Activated CD4-positive, alpha-beta T cell treated with anti-CD3 and anti-CD28 coated beads for 36 hours (primary cell): ENCODE measurements around the gene PHLPP1. TPM values are rescaled to one million over a fixed set of nuclear protein-coding genes. Genes with fewer than 3 reads are reported as not detected.
A peak's percentile ranks its signal among the peaks of the same experiment; 100 is the strongest.

Experiments
- ATAC-seq: fragments of 200-7000 bp; cut with Tn5 transposase; one replicate; pipeline ENCODE4 v1.10.0; 2021; ENCODE audit warnings: mild to moderate bottlenecking, moderate library complexity
- CTCF ChIA-PET: fragments of 350-600 bp; sonication (Branson Sonifier 250); formaldehyde crosslinking; loops from one replicate; lab custom pipeline; 2021; ENCODE audit warnings: antibody characterized with exemption; lab: Charles Lee
- POLR2A ChIA-PET: fragments of 350-600 bp; sonication (Branson Sonifier 250); formaldehyde crosslinking; loops from one replicate; lab custom pipeline; 2021; ENCODE audit warnings: antibody characterized with exemption, inconsistent platforms; lab: Charles Lee
- DNase-seq: peaks from one replicate; pipeline ENCODE4 v3.0.0-alpha.2; 2020
- H3K27ac Mint-ChIP-seq: one replicate; pipeline ENCODE4 v1.8.0; 2021; ENCODE audit warnings: mixed read lengths
- H3K27me3 Mint-ChIP-seq: one replicate; pipeline ENCODE4 v1.8.0; 2021; ENCODE audit warnings: mixed read lengths
- H3K36me3 Mint-ChIP-seq: one replicate; pipeline ENCODE4 v1.8.0; 2021; ENCODE audit warnings: low read depth, mixed read lengths
- H3K4me1 Mint-ChIP-seq: one replicate; pipeline ENCODE4 v1.8.0; 2021; ENCODE audit warnings: mixed read lengths
- H3K4me3 Mint-ChIP-seq: one replicate; pipeline ENCODE4 v1.8.0; 2021; ENCODE audit warnings: mild to moderate bottlenecking, moderate library complexity, mixed read lengths
- H3K9me3 Mint-ChIP-seq: one replicate; pipeline ENCODE4 v1.8.0; 2021; ENCODE audit warnings: low read depth, mixed read lengths
- intact Hi-C, 2 experiments: fragments of 100-400 bp; cut with DNase I in 1 of 2; cut with micrococcal nuclease in 1 of 2; formaldehyde crosslinking; loops; one replicate each; pipeline versions ENCODE4 v1.14.2 to v1.15.1; 2022 to 2024; cut with DNase I, micrococcal nuclease
- total RNA-seq, 2 experiments: library from RNA; stranded (reverse); gene quantifications; one replicate each; pipeline ENCODE4 v1.2.3, GENCODE V29; 2021

Gene PHLPP1
- total RNA-seq, 2 experiments from 2014 or later = 6.8 to 8.5 TPM

- peaks cover 14% of the 10 kb centered on the region for H3K4me1 Mint-ChIP-seq
- H3K36me3 Mint-ChIP-seq = no peaks in the 10 kb centered on the region
- ChIA-PET CTCF (interaction anchor here (0.7 to 2.8 kb wide), 4 partner anchors 12 to 217 kb away, joined by 3 to 10 read pairs (median 5); no protein-coding TSS in a partner anchor), POLR2A (no interaction called here)
- no peak overlapping the region for H3K4me3 Mint-ChIP-seq
- no peak overlapping the region for H3K27ac Mint-ChIP-seq
- no peaks in the 10 kb centered on the region for H3K9me3 Mint-ChIP-seq
- ATAC-seq (peak; percentile 85), DNase-seq (peak; percentile 57)
- H3K27me3 Mint-ChIP-seq = no peaks in the 10 kb centered on the region
- intact Hi-C loops = loop anchor here in 1 of 2 experiments (1.0 kb wide), 1 partner anchor 104 kb away; no protein-coding TSS in a partner anchor
Observed at GRCh38 chr18:62741118-62741566, 25.8 kb downstream of the PHLPP1 start.

- Mint-ChIP-seq H3K27me3 (no peaks in the 10 kb centered on the region), H3K4me1 (peaks cover 14% of the 10 kb centered on the region), H3K4me3 (no peak overlapping the region), H3K9me3 (no peaks in the 10 kb centered on the region), H3K36me3 (no peaks in the 10 kb centered on the region), H3K27ac (no peak overlapping the region)
- CTCF ChIA-PET = interaction anchor here (1.2 to 2.8 kb wide), 3 partner anchors 11 to 217 kb away, joined by 4 to 10 read pairs (median 6); no protein-coding TSS in a partner anchor
- DNase-seq = no peak
- POLR2A ChIA-PET = no interaction called here
- no peak for ATAC-seq
- intact Hi-C loops = loop anchor here in 1 of 2 experiments (1.0 kb wide), 1 partner anchor 104 kb away; no protein-coding TSS in a partner anchor
Observed at GRCh38 chr18:62741584-62741983, 26.2 kb downstream of the PHLPP1 start.

- Mint-ChIP-seq H3K27me3 (peaks cover 2% of the 10 kb centered on the region), H3K4me3 (no peak overlapping the region), H3K4me1 (peaks cover 14% of the 10 kb centered on the region), H3K36me3 (peaks cover 2% of the 10 kb centered on the region), H3K9me3 (no peaks in the 10 kb centered on the region), H3K27ac (no peak overlapping the region)
- ChIA-PET POLR2A (no interaction called here), CTCF (interaction anchor here (0.6 kb wide), 1 partner anchor 81 kb away, joined by 3 read pairs; no protein-coding TSS in a partner anchor)
- ATAC-seq (no peak), DNase-seq (no peak)
- intact Hi-C loops = no loop called here
Observed at GRCh38 chr18:62744076-62744968, 29.0 kb downstream of the PHLPP1 start.

GRCh38 chr18:62745089-62745751 is 29.9 kb downstream of the PHLPP1 start:
- H3K4me1 Mint-ChIP-seq = peaks cover 14% of the 10 kb centered on the region
- intact Hi-C loops = no loop called here
- CTCF ChIA-PET = no interaction called here
- no peaks in the 10 kb centered on the region for H3K9me3 Mint-ChIP-seq
- no peak for ATAC-seq
- peaks cover 2% of the 10 kb centered on the region for H3K36me3 Mint-ChIP-seq
- no peak overlapping the region for H3K27ac Mint-ChIP-seq
- peaks cover 2% of the 10 kb centered on the region for H3K27me3 Mint-ChIP-seq
- DNase-seq = no peak
- POLR2A ChIA-PET = no interaction called here
- no peak overlapping the region for H3K4me3 Mint-ChIP-seq

GRCh38 chr18:62749389-62749788 is 34.0 kb downstream of the PHLPP1 start:
- H3K4me1 Mint-ChIP-seq = peaks cover 9% of the 10 kb centered on the region
- no peak for ATAC-seq
- POLR2A ChIA-PET = no interaction called here
- no peaks in the 10 kb centered on the region for H3K9me3 Mint-ChIP-seq
- CTCF ChIA-PET = no interaction called here
- no peak overlapping the region for H3K27ac Mint-ChIP-seq
- intact Hi-C loops = no loop called here
- H3K27me3 Mint-ChIP-seq = peaks cover 2% of the 10 kb centered on the region
- no peak overlapping the region for H3K4me3 Mint-ChIP-seq
- peaks cover 2% of the 10 kb centered on the region for H3K36me3 Mint-ChIP-seq
- DNase-seq = no peak

GRCh38 chr18:62751341-62751821 is 36.0 kb downstream of the PHLPP1 start:
- H3K27me3 Mint-ChIP-seq = peaks cover 2% of the 10 kb centered on the region
- H3K27ac Mint-ChIP-seq = no peak overlapping the region
- peaks cover 2% of the 10 kb centered on the region for H3K36me3 Mint-ChIP-seq
- no peak overlapping the region for H3K4me3 Mint-ChIP-seq
- intact Hi-C loops = no loop called here
- CTCF ChIA-PET = interaction anchor here (0.8 kb wide), 1 partner anchor 42 kb away, joined by 3 read pairs; no protein-coding TSS in a partner anchor
- POLR2A ChIA-PET = no interaction called here
- ATAC-seq = no peak
- no peak for DNase-seq
- no peaks in the 10 kb centered on the region for H3K9me3 Mint-ChIP-seq
- H3K4me1 Mint-ChIP-seq = peaks cover 9% of the 10 kb centered on the region

GRCh38 chr18:62751977-62752376 is 36.6 kb downstream of the PHLPP1 start:
- no peak overlapping the region for H3K27ac Mint-ChIP-seq
- DNase-seq = no peak
- H3K4me1 Mint-ChIP-seq = peaks cover 9% of the 10 kb centered on the region
- ATAC-seq = no peak
- peaks cover 2% of the 10 kb centered on the region for H3K27me3 Mint-ChIP-seq
- ChIA-PET POLR2A (no interaction called here), CTCF (interaction anchor here (0.6 to 1.8 kb wide), 3 partner anchors 11 to 299 kb away, joined by 3 to 5 read pairs (median 4); no protein-coding TSS in a partner anchor)
- no peak overlapping the region for H3K4me3 Mint-ChIP-seq
- no peaks in the 10 kb centered on the region for H3K9me3 Mint-ChIP-seq
- H3K36me3 Mint-ChIP-seq = peaks cover 2% of the 10 kb centered on the region
- intact Hi-C loops = no loop called here

GRCh38 chr18:62754026-62754425 is 38.7 kb downstream of the PHLPP1 start:
- CTCF ChIA-PET = interaction anchor here (0.7 to 1.8 kb wide), 3 partner anchors 8 to 105 kb away, joined by 3 to 4 read pairs (median 4); no protein-coding TSS in a partner anchor
- POLR2A ChIA-PET = no interaction called here
- no peak for ATAC-seq

GRCh38 chr18:62755454-62755853 is 40.1 kb downstream of the PHLPP1 start:
- intact Hi-C loops = no loop called here
- CTCF ChIA-PET = interaction anchor here (0.8 to 1.2 kb wide), 2 partner anchors 34 to 205 kb away, joined by 3 to 4 read pairs; no protein-coding TSS in a partner anchor
- Mint-ChIP-seq H3K4me1 (peaks cover 9% of the 10 kb centered on the region), H3K27ac (no peak overlapping the region), H3K27me3 (no peaks in the 10 kb centered on the region), H3K4me3 (no peak overlapping the region), H3K36me3 (no peaks in the 10 kb centered on the region), H3K9me3 (no peaks in the 10 kb centered on the region)
- POLR2A ChIA-PET = no interaction called here
- no peak for ATAC-seq
- no peak for DNase-seq

More at GRCh38 chr18:62754026-62754425, 38.7 kb downstream of the PHLPP1 start:
- intact Hi-C loops = no loop called here
- Mint-ChIP-seq H3K4me3 (no peak overlapping the region), H3K36me3 (no peaks in the 10 kb centered on the region), H3K27ac (no peak overlapping the region), H3K27me3 (no peaks in the 10 kb centered on the region), H3K4me1 (peaks cover 9% of the 10 kb centered on the region), H3K9me3 (no peaks in the 10 kb centered on the region)
- DNase-seq = no peak

GRCh38 chr18:62755946-62756345 is 40.6 kb downstream of the PHLPP1 start:
- no peak for ATAC-seq
- DNase-seq = no peak
- Mint-ChIP-seq H3K9me3 (no peaks in the 10 kb centered on the region), H3K4me1 (peaks cover 6% of the 10 kb centered on the region), H3K27me3 (no peaks in the 10 kb centered on the region), H3K4me3 (no peak overlapping the region), H3K27ac (no peak overlapping the region), H3K36me3 (no peaks in the 10 kb centered on the region)
- intact Hi-C loops = no loop called here
- CTCF ChIA-PET = interaction anchor here (0.8 to 1.2 kb wide), 2 partner anchors 34 to 204 kb away, joined by 3 to 4 read pairs; no protein-coding TSS in a partner anchor
- POLR2A ChIA-PET = no interaction called here
